Right renal cortex interstitium (tissue), 3 donors: ENCODE results near the gene ZNF385C. TPM values are rescaled to one million over a fixed set of nuclear protein-coding genes. Genes with fewer than 3 reads are reported as not detected.

Experiments used
- DNase-seq, 3 donors: peaks; one replicate each; pipeline ENCODE4 v3.0.0-alpha.2; 2013; ENCODE audit warnings: low read depth in 3 of 3, low spot score in 2 of 3
- polyA plus RNA-seq, 3 donors: library from polyadenylated mRNA; unstranded; fragments of 120-200 nt; gene quantifications; one replicate each; pipeline ENCODE4 v1.2.1, GENCODE V29; 2013; ENCODE audit not compliant: insufficient read length in 3 of 3

ZNF385C gene
- polyA plus RNA-seq, 3 donors = 4.5 to 7.8 (median 6.1) TPM

DNA sequence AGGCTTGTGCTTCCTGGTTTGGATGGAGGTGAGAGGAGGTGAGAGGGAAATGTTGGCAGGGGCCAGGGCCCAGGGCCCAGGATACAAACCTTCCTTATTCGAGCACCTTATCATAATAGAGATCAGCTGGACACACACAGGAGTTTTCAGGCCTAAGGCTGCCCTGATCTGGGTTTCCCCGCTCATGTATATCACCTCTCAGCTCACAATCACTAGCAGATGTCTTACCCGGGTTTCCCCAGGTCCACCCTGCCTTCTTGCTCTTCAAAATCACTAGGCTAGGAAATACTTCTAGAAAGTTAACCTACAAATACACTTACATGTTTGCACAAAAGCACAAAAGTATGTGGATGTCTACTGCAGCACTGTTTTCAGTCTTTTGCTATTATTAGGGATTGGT lies 28.6 kb upstream of the ZNF385C start:
- DNase-seq = no peak

DNA sequence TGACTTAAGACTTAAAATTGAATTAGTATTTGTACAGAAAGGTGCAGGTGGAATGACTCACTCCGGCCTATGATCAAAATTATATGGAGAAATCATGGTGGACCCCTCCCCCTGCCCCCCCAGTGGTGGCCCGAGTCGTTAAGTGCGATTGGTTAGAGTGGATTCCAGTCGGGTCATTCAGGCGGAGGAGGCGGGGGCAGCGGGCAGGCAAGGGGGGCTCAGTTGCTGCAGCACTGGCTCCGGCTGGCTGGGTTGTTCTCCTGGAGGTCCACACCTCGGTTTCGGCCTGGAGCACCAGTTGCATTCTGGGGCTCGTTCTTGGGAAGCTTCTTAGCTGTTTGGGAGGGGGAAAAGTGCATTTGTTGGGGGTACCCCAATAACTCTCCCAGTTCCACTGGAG lies 27.3 kb upstream of the ZNF385C start:
- no peak for DNase-seq

DNA sequence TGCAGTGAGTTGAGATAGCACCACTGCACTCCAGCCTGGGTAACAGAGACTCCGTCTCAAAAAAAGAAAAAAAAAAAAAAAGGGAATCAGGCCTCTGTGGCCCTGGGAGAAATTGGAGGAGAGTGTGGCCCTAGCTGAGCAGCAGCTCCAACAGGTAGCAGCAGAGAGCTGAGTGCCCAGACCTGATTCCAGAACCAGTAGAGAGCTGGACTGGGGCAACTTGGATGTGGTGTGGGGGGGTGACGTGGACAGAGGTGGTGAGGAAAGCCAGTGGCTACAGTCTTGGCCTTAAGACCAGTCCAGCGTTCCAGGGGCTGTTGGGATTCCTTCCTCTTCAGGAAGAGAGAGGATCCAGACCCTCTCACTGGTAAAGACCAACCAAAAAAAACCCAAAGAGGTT lies 26.0 kb upstream of the ZNF385C start:
- no peak for DNase-seq

DNA sequence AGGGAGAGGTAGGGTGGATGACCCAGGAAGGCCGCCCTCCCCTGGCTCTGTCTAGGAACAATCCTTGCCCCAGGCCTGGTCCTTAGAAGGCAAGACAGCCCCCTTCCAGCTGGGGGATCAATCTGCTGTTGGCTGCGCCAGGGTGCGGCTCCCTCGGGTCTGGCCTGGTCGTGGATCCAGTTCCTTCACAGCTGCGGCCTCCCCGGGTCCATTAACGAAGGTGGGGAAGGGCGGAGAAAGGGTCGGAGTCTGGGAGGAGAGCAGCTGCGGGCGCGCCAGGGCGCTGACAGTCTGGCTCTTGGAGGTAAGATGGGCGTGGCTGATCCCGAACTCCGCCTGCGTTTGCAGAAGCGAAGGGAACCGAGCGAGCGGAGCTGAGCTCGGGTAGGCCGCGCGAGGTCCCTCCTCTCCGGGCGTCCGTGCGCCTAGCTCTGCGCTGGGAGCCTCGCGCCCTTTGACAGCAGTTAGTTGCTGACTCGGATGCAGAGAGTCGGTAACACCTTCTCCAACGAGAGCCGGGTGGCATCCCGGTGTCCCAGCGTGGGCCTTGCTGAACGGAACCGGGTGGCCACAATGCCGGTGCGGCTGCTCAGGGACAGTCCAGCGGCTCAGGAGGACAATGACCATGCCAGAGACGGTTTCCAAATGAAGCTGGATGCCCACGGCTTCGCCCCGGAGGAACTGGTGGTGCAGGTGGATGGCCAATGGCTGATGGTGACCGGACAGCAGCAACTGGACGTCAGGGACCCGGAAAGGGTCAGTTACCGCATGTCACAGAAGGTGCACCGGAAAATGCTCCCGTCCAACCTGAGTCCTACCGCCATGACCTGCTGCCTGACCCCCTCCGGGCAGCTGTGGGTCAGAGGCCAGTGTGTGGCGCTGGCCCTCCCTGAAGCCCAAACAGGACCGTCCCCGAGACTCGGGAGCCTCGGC lies 24.4 kb upstream of the ZNF385C start, which contains the start of gene HSPB9:
TSS of gene HSPB9 (plus strand) at position 434 of the 933 bp plus-strand sequence. CDS start at position 481, 47 bp downstream.
- DNase-seq = no peak

DNA sequence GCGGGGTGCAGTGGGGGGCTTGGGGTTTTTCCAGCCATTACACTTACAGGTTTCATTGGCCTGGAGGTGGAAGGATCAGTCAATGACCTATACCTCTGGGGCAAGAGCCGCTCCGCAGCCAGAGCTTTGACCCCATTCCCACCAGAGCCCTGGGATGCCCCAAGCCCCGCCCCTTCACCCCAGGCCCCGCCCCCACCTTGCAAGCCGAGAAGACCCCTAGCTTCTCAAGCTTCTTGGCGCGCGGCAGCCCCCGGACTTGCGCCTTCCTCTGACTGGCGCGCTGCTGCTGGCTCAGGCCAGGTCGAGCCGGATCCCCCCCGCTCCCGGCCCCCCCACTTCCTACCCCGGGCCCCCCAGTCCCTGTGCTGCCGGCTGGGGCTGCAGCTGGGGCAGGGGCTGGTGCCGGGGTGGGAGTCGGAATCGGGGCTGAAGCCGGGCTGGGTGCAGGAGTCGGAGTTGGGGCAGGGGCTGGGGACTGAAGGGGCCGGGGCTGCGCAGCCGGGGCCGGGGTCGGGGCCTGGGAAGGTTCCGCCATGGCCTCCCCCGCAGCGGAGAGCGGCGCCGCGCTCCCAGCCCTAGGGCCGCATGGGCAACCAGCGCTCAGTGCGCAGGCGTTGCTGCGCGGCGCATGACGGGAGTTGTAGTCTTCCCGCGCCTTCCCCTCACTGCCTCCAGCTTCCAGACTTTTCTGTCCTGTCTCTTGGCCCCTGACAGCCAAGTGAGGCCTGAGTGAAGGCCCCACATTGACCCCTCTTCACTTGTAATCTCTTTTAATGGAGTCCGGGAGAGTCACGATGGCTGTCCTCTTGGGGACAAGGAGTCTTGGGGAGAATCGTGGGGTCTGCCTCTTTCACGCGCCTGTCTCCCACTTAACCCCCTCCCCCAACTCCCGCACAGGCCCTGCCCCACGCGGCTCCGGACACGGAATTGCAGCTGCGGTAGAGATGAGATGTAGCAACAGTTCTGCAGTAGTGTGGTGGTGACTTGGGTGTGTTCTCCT lies 22.8 kb upstream of the ZNF385C start, which contains the start of gene KAT2A:
TSS of gene KAT2A (minus strand) at position 598 of the 1,000 bp plus-strand sequence. CDS start at position 535, 63 bp downstream.
- DNase-seq = peak in 1 of 3 donors; percentile 69

DNA sequence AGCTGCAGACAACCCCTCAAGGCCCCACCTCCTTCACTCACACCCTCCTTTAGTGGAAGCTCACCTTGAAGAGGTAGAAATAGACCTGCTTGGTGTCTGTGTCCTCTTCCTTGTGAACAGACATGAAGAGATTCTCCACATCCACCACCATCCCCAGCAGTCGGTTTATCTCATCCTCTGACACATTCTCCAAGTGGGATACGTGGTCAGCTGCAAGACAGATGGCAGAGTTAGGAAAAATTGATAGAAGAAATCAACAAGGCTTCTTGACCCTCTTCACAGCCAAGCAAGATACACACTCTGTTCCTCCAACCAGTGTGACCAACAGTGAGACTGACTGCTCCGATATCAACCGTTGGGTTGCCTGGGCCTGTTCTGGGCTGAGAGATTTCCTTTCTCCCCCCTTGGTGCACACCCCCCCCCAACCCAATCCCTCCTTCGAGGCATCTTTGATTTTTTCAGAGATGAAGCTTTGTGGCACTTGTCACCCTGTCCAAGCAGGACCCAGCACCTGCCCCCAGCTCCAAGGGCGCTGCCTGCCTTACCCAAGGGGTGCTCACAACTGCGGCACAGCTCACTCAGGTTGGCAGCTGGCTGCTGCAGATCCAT lies 22.0 kb upstream of the ZNF385C start:
- DNase-seq = no peak

DNA sequence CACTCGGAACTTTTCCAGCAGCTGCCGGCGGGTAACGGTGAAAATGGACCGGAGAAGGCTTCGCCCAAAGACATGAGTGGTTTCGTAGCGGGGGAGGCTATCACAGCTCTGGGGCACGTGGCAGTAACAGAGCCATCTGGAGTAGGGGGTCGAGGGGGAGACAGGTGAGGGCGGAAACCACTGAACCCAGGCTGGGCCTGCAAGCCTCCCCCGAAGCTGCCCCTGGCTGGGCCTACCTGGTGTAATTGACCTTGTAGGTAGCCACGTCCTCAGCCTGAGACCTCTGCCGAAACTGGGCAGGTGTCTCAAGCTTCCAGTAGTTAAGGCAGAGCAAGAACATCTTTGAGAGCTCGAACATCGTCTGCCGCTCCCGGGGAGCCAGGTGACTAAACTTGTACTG lies 21.0 kb upstream of the ZNF385C start:
- no peak for DNase-seq

DNA sequence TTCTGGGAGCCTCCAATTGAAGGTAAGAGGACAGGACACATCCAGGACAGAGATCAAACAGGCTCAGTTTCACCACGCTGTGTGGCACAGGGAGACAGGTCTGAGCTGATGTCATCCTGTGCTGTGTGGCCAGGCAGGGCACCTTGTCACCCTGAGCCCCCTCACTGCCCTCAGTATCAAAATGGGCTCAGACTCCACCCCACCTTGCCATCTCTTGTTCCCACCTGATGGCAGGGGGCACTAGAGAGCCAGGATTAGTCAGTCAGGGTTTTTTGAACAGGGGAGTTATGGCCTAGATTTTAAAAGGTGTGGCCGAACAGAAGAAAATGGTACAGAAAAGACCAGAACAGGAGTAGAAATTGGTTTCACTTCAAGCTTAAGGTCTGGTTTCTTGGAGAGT lies 20.3 kb upstream of the ZNF385C start:
- no peak for DNase-seq

DNA sequence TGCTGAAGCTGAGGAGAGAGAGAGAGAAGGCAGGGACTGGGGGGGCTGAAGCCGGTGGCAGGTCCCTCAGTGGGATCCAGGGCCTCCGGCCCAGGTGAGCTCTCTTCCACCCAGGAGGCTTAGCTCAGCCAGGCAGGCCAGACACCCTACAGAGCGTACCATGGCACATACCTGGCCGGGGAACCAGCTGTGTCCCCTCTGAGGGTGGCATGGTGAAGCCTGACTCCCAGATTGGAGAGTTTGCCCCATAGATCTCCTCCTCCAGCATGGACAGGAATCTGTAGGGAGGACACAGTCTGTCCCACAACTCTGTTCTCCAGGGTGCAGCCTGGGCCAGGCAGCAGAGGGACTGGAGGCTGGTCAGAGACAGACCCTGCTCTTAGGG lies 19.8 kb upstream of the ZNF385C start:
- DNase-seq = no peak

DNA sequence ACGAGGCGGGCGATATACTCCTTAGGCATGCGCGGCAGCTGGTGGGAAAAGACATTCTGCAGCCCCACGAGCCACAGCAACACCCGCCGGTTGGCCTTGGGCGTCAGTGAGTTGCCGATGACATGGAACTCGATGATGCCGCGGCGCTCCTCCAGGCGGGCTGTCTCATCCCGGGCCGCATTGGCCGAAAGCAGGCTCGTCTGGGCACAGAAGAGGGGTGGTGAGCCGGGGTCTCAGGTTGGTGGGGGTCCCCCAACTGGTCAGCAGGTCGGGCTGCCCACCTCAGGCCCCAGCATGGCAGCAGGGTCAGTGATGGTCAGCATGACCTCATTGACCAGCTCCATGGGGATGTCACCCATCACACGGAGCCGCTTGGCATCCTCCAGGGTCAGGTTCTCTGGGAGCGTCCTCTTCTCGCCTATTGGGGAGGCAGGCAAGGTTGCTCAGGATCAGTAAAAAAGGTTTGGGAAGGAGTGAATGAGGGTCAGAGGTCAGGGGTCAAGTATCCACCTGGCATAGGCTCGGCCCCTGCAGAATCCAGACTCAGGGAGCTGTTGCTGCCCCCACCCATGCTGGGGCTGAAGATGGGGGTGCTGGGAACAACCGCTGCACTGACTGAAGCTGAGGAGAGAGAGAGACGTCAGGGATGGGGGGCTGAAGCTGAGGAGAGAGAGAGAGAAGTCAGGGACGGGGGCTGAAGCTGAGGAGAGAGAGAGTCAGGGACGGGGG lies 19.3 kb upstream of the ZNF385C start:
- DNase-seq = no peak

DNA sequence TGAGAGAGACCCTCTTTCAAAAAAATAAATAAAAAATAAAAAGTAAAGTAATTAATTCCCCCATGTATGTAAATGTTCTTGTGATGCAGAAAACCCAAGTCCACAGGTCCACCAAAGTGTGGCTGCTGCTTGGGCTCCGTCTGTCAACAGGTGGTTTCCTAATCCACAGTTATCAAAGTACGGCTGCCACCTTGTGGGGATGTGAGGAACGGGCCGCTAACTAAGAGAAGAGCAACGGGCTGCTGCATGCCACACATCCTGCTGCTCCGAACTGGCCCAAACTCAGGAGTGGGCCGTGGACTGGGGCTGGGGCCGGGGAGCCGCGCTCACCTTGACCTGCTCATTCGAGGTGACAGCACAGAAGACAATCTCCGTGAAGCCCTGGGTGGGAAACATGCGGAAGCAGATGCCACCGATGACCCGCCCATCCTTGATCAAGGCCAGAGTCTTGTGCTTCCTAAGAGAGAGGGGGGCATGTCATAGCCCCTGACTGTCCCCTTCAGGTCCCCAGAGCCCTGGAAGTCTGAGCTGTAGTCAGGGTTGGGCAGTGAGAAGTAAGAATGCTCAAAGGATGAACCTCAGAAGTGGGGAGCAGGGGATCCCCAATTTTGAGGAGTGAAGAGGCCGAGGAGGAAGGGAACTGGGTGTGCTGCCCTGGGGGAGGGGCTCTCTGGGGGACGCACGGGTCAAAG lies 18.6 kb upstream of the ZNF385C start:
- DNase-seq = peak in 1 of 3 donors; percentile 67

DNA sequence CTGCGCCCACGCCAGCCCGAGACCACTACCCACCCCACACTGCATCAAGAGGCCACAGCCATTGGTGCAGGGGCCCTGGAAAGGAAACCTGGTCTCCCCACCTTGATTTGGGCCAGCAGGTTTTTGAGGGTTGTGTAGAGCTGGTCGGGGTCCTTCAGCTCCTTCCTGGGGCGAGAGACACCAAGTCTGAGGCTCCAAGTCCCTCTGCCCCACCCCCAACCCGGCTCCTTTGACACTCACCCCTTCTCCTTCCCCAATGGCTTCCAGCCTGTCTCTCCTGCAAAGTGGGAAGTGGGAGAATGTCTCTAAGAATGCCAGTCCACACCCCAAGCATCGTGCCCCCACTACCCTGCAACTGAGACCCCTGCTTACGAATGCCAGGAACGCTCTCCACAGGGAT lies 15.8 kb upstream of the ZNF385C start:
- DNase-seq = no peak

DNA sequence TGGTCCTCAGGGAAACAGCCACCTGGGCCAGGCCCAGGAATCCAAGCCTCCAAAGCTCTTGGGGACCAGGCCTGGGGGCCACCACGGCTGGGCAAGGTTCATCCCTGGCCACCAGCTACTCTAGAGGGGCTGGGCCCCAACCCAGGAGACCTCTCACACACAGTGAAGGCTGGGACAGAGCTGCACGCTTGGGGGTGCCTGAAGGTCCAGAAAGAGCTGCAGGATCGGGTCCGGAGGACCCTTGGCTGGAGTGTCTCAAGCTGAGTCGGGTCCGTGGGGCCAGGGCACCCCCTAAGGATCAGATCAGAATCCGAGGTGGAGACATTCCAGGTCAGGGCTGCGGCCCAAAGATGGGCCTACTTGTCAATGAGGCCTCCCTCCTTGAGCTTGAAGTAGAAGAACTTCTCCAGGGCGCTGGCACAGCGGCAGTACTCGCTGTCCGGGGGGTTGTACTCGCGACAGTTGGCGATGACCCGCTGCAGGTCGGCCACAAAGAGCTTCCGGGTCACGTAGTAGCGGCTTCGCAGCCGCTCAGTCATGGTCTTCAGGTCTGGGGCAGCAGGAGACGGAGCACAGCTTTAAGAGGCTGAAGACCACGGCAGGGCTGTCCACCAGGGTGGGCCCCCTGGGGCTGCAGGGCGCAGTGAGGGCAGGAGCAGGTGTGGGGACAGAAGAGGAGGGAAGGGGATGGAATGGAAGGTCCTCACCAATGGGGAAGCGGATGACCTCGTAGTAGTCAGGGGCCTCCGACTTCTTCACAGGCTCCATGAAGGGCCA lies 15.2 kb upstream of the ZNF385C start:
- DNase-seq = no peak

DNA sequence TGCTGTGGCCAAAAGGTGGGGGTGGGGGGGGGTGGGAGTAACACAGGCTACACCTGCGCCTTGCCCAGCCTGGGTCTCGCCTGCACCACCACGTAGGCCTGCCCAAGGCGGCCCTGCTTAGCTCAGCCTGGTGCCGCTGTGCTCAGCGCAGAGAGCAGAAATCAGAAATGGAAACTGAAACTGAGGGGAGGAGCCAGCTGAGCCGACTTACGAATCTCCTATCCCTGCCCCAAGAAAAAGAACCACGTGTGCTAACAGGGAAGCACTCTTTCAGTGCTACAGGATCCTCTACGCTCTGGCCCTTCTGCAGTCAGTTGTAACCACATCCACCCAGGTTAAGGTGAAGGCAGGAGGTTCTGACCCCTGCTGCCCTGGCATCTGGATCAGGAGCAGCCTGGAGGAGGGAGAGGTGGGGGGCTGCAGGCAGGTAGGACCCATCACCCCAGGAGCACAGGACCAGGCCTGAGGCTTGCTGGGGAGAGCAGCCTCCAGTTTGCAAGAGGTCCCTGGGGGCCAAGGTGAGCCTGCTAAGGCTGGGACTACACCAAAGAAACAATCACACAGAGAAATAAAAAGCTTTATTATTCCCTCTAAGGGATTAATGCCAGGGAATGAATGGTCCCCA lies 14.4 kb upstream of the ZNF385C start, which contains the start of gene DHX58:
TSS of gene DHX58 (minus strand) at position 163 of the 625 bp plus-strand sequence. CDS start 822 bp downstream, outside the sequence.
- peak in 1 of 3 donors; percentile 63 for DNase-seq

DNA sequence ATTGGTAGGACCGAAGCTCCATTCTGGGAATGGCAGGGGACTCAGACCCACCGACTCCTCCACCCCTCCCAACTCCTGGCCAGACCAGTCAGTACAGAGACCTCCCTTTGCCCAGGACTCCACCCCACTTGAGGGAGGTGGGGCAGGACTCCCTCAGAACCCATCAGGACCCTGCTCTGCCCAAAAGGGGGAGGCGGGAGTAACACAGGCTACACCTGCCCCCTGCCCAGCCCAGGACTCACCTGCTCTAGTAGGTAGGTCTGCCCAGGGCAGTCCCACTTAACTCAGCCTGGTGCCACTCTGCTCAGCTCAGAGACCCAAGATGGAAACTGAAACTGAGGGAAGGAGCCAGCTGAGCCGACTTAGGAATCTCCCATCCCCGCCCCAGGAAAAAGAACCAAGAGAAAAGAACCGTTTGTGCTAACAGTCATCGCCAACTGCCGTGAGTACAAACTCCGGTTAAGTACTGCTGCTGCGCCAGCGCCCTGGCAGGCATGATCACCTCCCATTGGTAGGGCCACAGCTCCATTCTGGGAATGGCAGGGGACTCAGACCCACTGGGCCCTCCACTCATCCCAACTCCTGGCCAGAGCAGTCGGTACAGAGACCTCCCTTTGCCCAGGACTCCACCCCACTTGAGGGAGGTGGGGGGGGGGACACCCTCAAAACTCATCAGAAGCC lies 13.7 kb upstream of the ZNF385C start:
- no peak for DNase-seq

DNA sequence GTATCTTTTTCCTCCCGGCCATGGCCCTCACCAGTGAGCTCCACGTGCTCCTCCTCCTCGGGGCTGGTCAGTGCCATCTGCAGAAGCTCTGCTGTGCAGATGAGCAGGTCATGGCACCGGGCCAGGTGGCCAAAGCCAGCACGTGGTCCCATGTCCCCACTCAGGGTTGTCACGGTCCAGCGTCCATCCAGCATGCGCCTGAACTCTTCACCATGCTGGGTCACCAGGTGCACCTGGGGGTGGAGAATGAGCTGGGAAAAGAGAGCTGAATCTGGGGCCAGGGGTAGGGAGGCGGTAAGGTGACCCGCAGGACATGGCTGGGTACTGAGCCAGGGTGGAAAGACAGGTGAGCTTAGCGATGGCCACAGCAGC lies 13.0 kb upstream of the ZNF385C start:
- no peak for DNase-seq
